NCI-H146 (cell line): Measurements from ENCODE around the gene TULP4.

ENCODE experiments used
- DNase-seq: peaks from one replicate; lab custom pipeline; 2025; lab: John Stamatoyannopoulos, UW

TULP4 gene, protein sequence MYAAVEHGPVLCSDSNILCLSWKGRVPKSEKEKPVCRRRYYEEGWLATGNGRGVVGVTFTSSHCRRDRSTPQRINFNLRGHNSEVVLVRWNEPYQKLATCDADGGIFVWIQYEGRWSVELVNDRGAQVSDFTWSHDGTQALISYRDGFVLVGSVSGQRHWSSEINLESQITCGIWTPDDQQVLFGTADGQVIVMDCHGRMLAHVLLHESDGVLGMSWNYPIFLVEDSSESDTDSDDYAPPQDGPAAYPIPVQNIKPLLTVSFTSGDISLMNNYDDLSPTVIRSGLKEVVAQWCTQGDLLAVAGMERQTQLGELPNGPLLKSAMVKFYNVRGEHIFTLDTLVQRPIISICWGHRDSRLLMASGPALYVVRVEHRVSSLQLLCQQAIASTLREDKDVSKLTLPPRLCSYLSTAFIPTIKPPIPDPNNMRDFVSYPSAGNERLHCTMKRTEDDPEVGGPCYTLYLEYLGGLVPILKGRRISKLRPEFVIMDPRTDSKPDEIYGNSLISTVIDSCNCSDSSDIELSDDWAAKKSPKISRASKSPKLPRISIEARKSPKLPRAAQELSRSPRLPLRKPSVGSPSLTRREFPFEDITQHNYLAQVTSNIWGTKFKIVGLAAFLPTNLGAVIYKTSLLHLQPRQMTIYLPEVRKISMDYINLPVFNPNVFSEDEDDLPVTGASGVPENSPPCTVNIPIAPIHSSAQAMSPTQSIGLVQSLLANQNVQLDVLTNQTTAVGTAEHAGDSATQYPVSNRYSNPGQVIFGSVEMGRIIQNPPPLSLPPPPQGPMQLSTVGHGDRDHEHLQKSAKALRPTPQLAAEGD (N-terminal part only)

DNA sequence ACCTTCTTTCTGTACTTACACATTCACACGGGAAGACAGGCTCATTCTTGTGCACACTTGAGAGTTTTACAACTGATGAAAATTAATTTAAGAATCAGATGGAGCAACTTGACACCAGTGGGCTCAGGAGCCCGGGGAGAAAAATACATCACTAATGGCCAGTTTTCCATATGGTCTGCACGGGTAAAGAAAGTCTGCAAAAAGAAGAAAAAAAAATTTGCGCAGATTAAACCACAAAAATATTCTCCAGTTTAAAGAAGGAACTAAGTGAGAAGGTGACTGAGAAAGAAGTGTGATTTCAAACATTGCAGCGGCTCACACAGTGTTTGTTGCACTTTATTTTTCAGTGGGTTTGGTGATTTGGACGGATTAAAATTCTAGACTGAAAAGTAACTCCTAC, at the start of gene TULP4:
Gene TULP4 (plus strand): TSS at position 301 of the 400 bp plus-strand sequence. CDS start 1,552 bp downstream, outside the sequence.
- no peak for DNase-seq

DNA sequence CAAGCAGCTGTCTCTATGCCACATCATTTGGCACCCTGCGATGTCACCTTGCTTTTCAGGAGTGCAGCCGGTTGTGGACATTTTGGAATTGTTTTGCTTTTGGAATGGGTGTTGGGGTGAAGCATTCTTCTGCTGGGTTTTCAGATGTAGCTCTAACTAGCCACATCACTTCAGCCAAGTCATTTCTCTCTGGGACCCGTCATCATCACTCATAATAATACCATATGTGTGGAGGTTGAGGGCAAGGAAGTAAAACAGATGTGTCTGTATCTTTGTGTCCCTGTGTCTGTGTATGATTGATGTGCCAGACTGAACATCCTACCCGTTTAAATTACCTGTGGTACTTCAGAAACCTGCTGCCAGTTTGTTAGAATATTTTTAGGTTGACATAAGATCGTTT, 49.5 kb upstream of the TULP4 start:
- DNase-seq, result no peak

DNA sequence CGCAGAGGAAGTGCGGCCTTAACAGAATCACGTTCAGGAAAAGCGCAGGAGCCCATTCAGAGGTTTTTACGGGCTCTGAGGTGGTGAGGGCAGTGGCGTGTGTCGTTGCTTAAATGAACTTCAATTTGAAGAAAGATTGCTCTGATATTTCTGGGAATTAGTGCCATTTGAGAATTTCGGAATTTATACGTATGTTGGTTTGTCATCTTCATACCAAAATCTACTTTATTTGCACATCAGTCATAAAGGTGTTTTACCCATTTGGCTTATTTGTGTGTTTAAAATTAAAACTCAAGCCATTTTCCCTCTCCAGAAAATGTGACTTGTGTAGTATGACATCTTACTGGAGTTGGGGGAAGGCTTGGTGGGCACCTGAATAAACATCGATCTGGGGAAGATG, 48.1 kb upstream of the TULP4 start:
- DNase-seq, result no peak

DNA sequence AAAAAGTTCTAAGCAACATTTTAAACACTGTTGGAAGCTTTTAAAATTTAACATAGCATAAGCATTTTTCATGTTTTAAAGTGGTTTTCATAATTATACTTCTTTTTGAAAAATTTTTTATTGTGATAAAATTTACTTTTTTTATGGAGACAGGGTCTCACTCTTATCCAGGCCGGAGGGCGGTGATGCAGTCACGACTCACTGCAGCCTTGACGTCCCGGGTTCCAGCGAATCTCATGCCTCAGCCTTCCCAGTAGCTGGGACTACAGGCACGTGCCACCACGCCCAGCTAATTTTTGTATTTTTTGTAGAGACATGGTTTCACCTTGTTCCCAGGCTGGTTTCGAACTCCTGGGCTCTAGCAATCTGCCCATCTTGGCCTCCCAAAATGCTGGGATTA, 46.1 kb upstream of the TULP4 start:
- no peak for DNase-seq

DNA sequence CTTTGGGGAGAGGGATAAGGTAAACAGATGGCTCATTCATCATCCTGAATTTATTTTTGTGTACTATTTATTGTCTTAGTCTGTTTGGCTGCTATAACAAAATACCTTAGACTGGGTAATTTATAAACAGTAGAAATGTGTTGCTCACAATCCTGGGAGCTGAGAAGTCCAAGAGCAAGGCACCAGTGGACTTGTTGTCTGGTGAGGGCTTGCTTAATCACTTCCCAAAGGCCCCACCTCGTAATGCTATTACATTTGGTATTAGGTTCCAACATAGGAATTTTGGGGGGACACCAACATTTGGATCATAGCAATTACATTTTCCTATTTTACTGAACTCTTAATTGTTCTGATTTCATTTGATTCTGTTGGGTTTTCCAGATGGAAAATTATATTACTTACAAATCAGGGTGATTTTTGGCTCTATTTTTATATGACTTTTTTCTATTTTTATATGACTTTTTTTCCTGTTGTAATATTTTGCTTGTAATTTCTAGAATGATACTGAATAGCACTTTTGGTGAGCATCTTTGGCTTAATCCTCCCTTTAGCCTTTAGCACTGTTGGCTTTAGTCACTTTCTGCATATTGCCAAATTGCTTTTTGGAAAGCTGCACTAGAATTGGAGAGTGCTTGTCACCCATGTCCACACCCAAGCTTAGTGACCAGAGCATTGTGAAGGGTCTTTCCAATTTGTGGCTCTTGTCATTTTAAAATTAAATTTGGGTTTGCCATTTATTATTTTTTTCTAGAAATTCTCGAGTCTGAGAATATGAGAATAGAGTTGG, 43.7 kb upstream of the TULP4 start:
- no peak for DNase-seq

DNA sequence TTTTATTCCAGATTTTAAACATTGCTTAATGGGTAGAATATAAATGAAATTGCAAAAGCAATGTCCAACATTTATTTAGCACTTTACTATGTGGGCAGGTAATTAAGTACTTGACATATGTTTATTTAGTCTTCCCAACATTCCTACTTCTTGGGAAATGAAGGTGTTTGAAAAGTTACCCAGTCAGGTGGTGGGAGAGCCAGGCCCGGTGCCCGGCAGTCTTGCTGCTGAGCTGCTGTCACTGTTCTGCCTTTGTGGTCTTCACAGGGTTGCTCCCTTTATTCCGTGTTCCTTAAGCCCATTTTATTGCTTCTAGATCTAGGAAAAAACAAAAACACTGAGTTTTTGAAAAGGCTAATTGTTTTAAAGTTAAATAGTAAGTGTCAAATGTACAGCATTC, 42.6 kb upstream of the TULP4 start:
- no peak for DNase-seq

DNA sequence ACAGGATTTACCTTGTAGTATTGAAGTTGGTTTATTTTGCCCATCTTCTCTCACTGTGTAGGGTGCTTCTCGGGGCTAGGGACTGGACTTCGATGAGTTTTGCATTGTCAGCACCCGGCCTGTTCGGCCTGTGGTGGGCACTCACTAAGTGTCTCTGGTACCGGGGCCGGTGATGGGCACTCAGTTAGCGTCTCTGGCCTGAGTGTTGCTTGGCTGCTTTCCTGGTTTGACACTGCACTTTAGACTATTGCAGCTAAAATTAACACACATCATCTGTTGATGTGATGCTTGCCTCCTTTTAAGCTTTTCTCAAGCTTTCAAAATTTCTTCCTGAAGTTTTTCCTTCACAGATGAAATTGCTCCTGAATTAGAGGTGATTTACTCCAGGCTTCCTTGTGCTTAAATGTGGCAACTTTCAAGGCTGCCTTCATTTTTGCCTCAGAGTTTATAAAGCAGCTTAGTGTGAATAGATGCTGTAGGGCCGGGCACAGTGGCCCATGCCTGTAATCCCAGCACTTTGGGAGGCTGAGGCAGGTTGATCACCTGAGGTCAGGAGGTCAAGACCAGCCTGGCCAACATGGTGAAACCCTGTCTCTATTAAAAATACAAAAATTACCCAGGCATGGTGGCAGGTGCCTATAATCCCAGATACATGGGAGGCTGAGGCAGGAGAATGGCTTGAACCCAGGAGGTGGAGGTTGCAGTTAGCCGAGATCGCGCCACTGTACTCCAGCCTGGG, 41.7 kb upstream of the TULP4 start:
- DNase-seq, result no peak

DNA sequence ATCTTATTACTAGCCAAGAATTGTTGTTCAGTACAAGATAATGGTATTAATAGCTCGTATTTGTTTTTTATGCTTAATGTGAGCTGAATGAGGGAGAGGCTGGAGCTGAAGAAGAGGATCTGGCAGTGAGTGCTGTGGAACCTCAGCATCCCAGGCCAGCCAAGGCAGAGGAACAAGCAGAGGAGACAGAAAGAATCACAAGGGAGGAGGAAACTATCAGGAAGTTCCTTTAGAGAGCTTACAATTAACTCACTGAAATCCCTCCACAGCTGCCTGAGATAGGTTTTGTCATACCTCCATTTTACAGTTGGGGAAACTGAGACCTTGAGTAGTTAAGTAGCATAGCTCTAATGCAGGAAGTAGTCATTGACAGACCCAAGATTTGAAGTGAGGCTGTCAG, 39.9 kb upstream of the TULP4 start:
- no peak for DNase-seq

DNA sequence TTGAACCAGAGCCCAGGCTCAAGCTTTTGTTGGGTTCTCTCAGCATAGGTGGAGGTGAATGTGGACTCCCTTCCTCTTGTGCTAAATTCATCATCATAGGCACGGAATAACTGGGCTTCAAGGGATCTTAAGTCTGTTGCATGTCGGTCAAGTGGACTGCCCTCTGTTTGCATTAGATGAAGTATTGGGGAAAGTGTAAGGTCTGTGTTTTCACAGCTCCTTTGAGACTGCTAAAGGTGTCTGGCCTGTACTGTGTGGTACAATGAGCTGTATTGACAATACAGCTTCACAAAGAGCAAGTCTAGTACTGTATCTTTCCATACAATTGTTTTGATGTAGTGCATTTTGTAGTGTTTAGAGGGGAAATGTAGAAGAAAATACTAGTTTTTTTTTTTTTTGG, 34.3 kb upstream of the TULP4 start:
- no peak for DNase-seq

DNA sequence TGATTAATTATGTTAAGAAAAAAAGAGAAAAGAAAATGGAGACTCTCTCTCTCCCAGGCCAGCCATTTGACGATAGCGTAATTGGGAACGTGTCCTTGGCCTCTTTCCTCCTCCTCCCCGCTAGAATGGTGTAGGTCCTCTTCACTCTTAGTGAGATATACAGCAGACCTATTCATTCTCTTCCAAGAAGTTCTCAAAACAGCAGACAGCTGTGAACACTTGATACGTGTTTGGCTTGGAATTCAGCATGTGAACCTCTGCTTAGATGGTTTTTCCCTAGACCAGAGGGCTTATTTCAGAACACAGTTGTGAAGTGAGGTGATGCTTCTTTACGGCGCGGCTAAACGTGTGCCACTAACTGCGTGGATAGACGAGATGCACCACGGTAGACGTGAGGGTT, 32.6 kb upstream of the TULP4 start:
- DNase-seq, result no peak

DNA sequence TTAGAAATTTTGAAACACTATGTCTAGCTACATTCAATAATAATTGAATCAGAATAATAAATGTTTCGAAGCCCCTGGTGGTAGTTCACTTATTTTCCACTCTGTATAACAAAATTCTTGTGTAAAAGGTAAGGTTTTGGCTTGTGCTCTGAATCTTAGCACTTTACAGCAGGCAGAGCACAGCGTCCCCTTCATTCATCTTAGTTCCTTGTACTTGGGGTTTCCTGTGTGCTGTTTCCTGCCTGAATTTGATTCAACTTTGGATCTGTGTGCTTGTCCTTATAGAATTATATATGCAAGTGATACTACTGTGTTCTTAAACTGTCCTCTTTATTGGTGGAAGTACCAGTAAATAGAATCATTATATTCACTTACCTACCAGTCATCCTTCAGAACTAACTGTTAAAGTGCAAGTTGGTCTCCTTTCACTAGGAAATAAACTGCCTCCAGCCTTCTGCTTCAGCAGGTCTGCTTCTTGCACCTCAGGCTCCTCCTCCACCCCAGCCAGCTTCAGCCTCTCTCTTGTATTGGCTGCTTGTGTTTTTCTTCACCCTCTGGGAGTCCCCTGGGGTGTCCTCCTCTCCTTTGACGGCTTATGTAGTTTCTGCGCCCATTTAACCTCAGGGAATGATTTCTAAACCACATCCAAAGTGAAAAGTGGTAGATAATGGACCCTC, 28.8 kb upstream of the TULP4 start:
- DNase-seq, result no peak

DNA sequence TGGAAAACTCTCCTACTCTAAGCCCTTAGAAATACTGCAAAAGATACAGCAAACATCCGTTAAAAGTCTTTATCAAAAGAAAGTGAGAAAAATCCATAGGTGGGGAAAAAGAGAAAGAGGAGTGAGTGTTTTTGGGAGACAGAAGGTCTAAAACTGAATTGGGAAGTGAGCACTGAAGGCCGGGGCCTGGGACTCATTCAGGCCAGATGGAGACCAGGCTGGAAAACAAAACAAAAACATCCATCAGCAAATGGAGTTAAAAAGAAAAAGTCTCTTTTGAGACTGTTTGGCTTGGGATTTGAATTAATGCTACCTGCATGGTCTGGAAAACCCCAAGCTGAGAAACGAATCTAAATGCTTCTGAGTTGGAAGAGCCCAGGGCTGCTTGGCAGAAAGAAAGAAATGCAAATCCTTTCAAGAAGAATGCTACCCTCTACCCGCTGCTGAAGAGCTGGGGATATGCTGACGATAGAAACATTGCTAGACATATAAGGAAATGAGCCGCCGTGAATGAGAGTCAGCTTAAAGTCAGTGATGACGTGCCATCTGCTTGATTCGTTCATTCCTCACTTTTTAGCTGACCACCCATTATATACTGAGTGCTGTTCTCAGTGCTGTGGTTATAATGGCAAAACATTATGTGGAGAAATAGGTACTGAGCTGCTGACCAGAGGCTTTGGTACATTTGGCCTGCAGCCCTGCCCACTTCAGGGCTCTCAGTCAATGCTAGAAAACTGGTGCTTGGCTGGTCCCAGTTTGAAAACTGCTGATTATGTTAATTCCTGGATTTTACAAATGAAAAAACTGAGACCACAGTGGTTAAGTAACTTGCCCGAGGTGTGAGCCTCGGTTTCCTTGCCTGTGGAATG, 28.0 kb upstream of the TULP4 start:
- no peak for DNase-seq

DNA sequence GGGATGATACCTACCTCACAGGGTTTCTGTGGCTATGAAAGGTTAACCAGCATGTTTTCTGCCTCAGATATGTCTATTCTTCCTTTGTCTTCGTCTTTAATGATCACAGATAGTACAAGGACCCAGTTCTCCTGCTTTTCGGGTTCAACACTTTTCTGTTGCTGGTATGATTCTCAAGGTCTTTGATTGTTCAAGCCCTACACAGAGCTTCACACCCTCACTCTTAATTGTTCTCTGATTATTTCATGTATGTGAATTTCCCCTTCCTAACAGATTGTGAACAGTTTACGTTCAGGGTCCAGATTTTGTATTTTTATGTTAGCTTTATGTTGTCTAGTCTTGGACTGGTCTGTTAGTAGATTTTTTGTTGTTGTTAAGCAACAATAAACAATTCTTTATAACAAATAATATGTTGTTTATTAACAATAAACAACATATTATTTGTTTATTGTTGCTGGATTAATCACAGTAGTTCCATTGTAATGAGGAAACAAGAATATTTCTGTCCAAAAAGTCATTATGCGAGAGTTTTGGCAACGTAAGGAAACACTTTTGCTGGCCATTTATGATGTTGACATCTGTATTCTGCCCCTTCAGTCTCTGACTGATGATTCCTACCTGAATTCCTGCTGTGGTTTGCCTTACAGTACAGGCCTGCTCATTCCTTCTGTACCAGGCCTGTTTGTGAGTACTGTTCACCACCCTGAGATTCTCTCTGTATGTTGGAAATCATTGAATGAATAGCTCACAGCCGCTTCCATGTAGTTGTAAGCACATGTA, 27.2 kb upstream of the TULP4 start:
- DNase-seq, result no peak

DNA sequence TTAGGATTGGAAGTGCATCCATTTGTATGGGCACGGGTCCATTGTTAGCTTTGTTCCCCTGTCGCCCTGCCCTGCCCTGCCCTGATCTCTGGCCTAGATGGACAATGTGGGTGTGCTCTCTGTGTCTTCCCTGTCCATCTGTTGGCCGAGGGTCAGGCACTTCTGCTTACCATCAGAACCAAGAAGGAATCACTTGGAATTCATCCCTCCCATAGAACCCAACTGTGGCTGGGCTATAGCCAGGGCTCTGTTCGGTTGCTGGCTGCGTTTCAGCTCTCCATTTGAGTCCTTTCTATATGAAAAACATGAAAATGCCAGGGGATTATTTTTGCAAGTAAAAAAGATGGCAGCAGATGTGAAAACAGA, 26.6 kb upstream of the TULP4 start:
- no peak for DNase-seq

DNA sequence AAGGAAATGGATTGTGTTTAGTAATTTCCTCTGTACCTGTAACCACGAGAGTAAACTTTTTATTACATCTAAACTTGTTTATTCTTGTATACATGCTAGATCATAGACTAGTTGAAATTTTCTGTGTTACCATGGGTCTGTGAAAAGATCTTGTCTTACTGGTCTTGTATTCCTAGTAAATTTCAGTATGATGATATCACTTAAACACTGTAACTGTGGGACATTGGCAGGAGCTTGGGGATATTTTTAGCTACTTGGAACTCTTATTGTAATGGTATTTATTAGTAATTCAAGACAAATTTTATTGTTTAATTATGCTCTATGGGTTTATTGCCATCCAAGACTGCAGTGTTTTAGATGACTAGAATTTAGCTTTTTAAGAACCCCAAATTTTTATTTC, 25.9 kb upstream of the TULP4 start:
- no peak for DNase-seq

DNA sequence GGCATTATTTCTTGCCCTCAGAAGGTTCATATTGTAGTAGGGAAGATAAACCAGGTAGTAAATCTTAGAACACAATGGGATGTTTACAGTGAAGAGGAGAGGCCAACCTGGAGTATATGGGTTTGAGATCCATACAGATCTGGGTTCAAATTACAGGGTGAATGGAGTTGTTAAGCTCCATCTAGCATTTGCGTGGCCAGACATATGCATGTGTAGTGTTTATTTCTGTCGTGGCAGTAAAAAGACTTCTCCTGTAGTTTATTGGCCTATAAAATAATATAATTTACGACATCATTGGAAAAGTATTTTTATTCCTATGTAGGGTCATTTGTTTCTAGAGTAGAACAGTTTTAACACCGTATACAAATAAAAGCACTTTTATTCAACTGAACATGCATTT, 25.2 kb upstream of the TULP4 start:
- DNase-seq, result no peak

DNA sequence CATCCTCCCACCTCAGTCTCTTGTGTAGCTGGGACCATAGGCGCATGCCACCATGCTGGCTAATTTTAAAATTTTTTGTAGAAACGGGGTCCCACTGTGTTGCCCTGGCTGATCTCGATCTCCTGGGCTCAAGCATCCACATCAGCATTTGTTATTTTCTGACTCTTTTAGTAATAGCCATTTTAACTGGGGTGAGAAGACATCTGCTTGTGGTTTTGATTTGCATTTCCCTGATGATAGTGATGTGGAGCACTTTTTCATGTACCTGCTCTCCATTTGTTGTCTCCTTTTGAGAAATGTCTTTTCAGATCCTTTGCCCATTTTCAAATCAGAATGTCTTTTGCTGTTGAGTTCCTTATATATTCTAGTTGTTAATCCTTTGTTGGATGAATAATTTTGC, 22.2 kb upstream of the TULP4 start:
- DNase-seq, result no peak

DNA sequence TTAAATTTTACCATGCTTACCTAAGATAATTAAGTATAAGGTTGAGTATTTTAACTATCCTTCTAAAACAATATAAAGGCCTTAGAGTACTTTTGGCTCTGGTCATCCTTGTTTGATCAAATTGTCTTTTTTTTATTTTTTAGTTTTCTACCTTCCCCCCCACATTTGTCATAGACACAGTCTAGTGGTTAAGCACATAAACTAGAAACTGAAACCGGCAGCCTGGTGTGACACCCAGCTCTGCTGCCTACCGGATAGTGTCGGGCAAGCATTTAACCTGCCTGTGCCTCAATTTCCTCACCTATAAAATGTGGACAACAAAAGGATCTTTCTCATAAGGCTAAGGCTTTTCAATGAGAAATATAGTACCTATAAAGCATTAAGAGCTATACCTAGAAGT, 21.6 kb upstream of the TULP4 start:
- DNase-seq, result no peak

DNA sequence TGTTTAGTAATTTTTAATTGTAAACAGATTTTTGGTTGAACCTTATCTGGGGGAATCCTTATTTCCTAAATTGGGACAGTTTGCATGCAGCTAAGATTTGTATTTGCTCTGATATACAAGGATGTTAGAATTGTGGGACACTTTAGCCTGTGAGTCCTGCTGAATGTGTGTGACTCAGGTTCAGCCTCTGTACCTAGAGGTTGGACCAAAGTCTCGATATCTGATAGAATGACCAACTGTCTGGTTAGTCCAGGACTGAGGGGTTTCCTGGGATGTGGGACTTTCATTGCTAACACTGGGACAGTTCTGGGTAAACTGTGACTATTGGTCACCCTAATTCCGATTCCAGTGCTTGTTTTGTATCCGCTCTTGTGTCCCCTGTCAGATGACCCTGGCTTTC, 20.2 kb upstream of the TULP4 start:
- DNase-seq, result no peak

DNA sequence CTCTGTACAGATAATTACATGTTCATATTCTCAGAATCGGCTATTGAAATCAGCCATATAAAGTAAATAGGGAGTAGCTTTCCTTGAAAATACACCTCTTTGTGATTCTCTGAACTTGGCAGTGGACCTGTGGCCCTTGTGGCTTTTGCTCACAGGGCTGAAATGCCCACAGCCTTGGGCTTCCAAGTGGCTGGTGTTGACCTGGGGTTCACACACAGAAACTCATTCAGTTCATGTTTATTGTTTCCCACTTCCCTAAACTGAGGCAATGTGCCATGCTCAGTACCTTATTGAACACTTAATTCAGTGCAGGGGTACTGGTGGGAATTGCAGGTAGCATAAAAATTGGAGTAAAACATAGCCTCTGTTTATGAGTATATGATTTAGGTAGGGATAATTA, 19.1 kb upstream of the TULP4 start:
- no peak for DNase-seq
